HEK293 (cell line): ENCODE results near the gene PRR13.

Experiments used
- CTCF ChIA-PET: fragments of 350-600 bp; formaldehyde crosslinking; extraction: SDS; loops from one replicate; lab custom pipeline; 2021; ENCODE audit warnings: antibody characterized with exemption; lab: Yijun Ruan, JAX
- POLR2A ChIA-PET: fragments of 300-600 bp; formaldehyde crosslinking; extraction: SDS; loops from one replicate; lab custom pipeline; 2020; ENCODE audit warnings: antibody characterized with exemption, inconsistent platforms; lab: Yijun Ruan, JAX
- H3K27ac ChIP-seq: fragments of 200-500 bp; sonication (Bioruptor generic); 2 replicates; pipeline ENCODE4 v1.5.1; 2014; ENCODE audit warnings: low read depth, low read length, control low read depth, inconsistent platforms; ENCODE audit errors: extremely low read depth
- H3K36me3 ChIP-seq, 2 experiments: fragments of 200-500 bp in 1 of 2; sonication (Bioruptor generic) in 1 of 2; 1 replicate in 1 of 2; 2 replicates in 1 of 2; pipeline ENCODE4 v1.5.1; 2014 to 2017; ENCODE audit warnings: inconsistent platforms in 2 of 2, low read length in 2 of 2; ENCODE audit not compliant: control insufficient read depth in 2 of 2, insufficient read depth in 1 of 2
- H3K4me1 ChIP-seq: fragments of 200-500 bp; sonication (Bioruptor generic); 2 replicates; pipeline ENCODE4 v1.5.1; 2014; ENCODE audit warnings: mild to moderate bottlenecking, low read length, inconsistent platforms; ENCODE audit not compliant: control insufficient read depth, insufficient read depth
- H3K4me3 ChIP-seq: 2 replicates; pipeline ENCODE4 v1.5.1; 2011; ENCODE audit warnings: low read depth, mild to moderate bottlenecking, control low read depth, low read length, moderate library complexity
- H3K9me3 ChIP-seq: fragments of 200-500 bp; sonication (Bioruptor generic); 2 replicates; pipeline ENCODE4 v1.5.1; 2014; ENCODE audit warnings: low read depth, low read length, inconsistent platforms; ENCODE audit not compliant: control insufficient read depth, insufficient read depth
- EGR2 ChIP-seq: fragments of 450-650 bp; formaldehyde crosslinking; IDR thresholded peaks from 2 replicates; pipeline ENCODE4 v1.5.1; 2016; ENCODE audit warnings: low read depth, missing biosample characterization, missing genetic modification characterization
- GLI2 ChIP-seq: fragments of 450-650 bp; formaldehyde crosslinking; IDR thresholded peaks from 2 replicates; pipeline ENCODE4; 2017; ENCODE audit warnings: missing biosample characterization, missing genetic modification characterization, low read depth, borderline replicate concordance
- GLI4 ChIP-seq: fragments of 450-650 bp; formaldehyde crosslinking; IDR thresholded peaks from 2 replicates; pipeline ENCODE4 v1.5.1; 2016; ENCODE audit warnings: missing biosample characterization, missing genetic modification characterization
- GLIS1 ChIP-seq: fragments of 450-650 bp; formaldehyde crosslinking; IDR thresholded peaks from 2 replicates; pipeline ENCODE4 v1.5.1; 2016; ENCODE audit warnings: missing biosample characterization, missing genetic modification characterization
- IKZF3 ChIP-seq: fragments of 450-650 bp; IDR thresholded peaks from 2 replicates; pipeline ENCODE4 v1.5.0; 2018; ENCODE audit warnings: missing biosample characterization, mild to moderate bottlenecking, missing genetic modification characterization, moderate library complexity
- MZF1 ChIP-seq: fragments of 450-650 bp; formaldehyde crosslinking; IDR thresholded peaks from 2 replicates; pipeline ENCODE4 v1.5.1; 2017; ENCODE audit warnings: missing biosample characterization, missing genetic modification characterization, borderline replicate concordance
- TRIM28 ChIP-seq: IDR thresholded peaks from 2 replicates; pipeline ENCODE4 v1.6.1; 2011; ENCODE audit warnings: low read length, control low read depth, borderline replicate concordance
- ZBTB8A ChIP-seq: fragments of 450-650 bp; formaldehyde crosslinking; IDR thresholded peaks from 2 replicates; pipeline ENCODE4 v1.5.1; 2016; ENCODE audit warnings: missing biosample characterization, missing genetic modification characterization
- ZFHX2 ChIP-seq: fragments of 450-650 bp; formaldehyde crosslinking; conservative IDR thresholded peaks from 2 replicates; pipeline ENCODE4 v1.5.1; 2016; ENCODE audit warnings: missing biosample characterization, missing genetic modification characterization
- ZNF221 ChIP-seq: fragments of 450-650 bp; formaldehyde crosslinking; IDR thresholded peaks from 2 replicates; pipeline ENCODE4 v1.5.1; 2017; ENCODE audit warnings: missing biosample characterization, missing genetic modification characterization, borderline replicate concordance
- ZNF335 ChIP-seq: fragments of 450-650 bp; formaldehyde crosslinking; conservative IDR thresholded peaks from 2 replicates; pipeline ENCODE4 v1.5.1; 2016; ENCODE audit warnings: missing biosample characterization, missing genetic modification characterization
- ZNF366 ChIP-seq: fragments of 450-650 bp; formaldehyde crosslinking; conservative IDR thresholded peaks from 2 replicates; pipeline ENCODE4 v1.5.1; 2016; ENCODE audit warnings: missing biosample characterization, missing genetic modification characterization
- ZNF391 ChIP-seq: fragments of 450-650 bp; formaldehyde crosslinking; IDR thresholded peaks from 2 replicates; pipeline ENCODE4 v1.5.1; 2016; ENCODE audit warnings: low read depth, missing biosample characterization, missing genetic modification characterization, borderline replicate concordance
- ZNF530 ChIP-seq: fragments of 450-650 bp; formaldehyde crosslinking; IDR thresholded peaks from 2 replicates; pipeline ENCODE4 v1.5.1; 2016; ENCODE audit warnings: low read depth, missing biosample characterization, missing genetic modification characterization
- ZNF600 ChIP-seq: fragments of 450-650 bp; formaldehyde crosslinking; IDR thresholded peaks from 2 replicates; pipeline ENCODE4 v1.5.1; 2016; ENCODE audit warnings: missing biosample characterization, missing genetic modification characterization
- ZNF654 ChIP-seq: fragments of 450-650 bp; formaldehyde crosslinking; IDR thresholded peaks from 2 replicates; pipeline ENCODE4 v1.5.1; 2016; ENCODE audit warnings: low read depth, missing biosample characterization, missing genetic modification characterization
- ZNF664 ChIP-seq: fragments of 450-650 bp; formaldehyde crosslinking; IDR thresholded peaks from 2 replicates; pipeline ENCODE4 v1.5.1; 2016; ENCODE audit warnings: missing biosample characterization, missing genetic modification characterization
- ZSCAN16 ChIP-seq: fragments of 450-650 bp; formaldehyde crosslinking; IDR thresholded peaks from 2 replicates; pipeline ENCODE4 v1.5.1; 2016; ENCODE audit warnings: missing biosample characterization, missing genetic modification characterization
- TF ChIP-seq, protein P1 (sequence below): fragments of 450-650 bp; formaldehyde crosslinking; IDR thresholded peaks from 2 replicates; pipeline ENCODE4 v1.5.1; 2017; ENCODE audit warnings: missing biosample characterization, missing genetic modification characterization
- TF ChIP-seq, protein P2 (sequence below): fragments of 450-650 bp; formaldehyde crosslinking; IDR thresholded peaks from 2 replicates; pipeline ENCODE4 v1.5.1; 2016; ENCODE audit warnings: missing biosample characterization, missing genetic modification characterization
- TF ChIP-seq, protein P3 (sequence below): fragments of 450-650 bp; formaldehyde crosslinking; IDR thresholded peaks from 2 replicates; pipeline ENCODE4 v1.5.1; 2016; ENCODE audit warnings: missing biosample characterization, missing genetic modification characterization
- TF ChIP-seq, protein P4 (sequence below): fragments of 450-650 bp; formaldehyde crosslinking; IDR thresholded peaks from 2 replicates; pipeline ENCODE4 v1.5.1; 2017; ENCODE audit warnings: missing biosample characterization, missing genetic modification characterization
- TF ChIP-seq, protein P5 (sequence below): fragments of 450-650 bp; formaldehyde crosslinking; IDR thresholded peaks from 2 replicates; pipeline ENCODE4; 2016; ENCODE audit warnings: missing biosample characterization, missing genetic modification characterization
- TF ChIP-seq, protein P6 (sequence below): sonication (generic); formaldehyde crosslinking; IDR thresholded peaks from 2 replicates; pipeline ENCODE4 v1.8.1; 2022; ENCODE audit warnings: mild to moderate bottlenecking, moderate library complexity, missing genetic modification reagents

PRR13 gene

DNA sequence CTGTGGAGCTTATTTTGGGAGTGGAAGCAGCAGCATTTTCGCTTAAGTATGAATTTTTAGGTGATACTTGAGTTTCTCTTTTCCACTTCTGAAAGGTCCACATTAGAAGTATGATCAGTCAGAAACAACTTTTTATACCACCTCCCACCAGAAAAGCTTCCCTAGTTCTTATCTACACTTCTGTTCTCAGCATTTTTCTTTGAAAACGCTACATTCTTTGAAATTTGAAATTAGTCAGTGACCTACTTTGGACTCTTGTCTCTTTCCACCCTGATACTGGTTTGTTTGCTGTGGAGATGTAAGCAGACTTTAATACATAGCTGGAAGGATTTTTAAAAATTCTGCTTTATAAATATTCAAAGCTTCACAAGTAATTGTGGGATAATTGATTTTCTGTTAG lies 32.5 kb downstream of the PRR13 start:
- no peak for TF ChIP-seq ZNF391 (tag by site-specific recombination)
- no peak for TF ChIP-seq ZNF221 (tag by site-specific recombination)
- TF ChIP-seq ZNF664 = no peak
- TF ChIP-seq ZNF366 = no peak
- POLR2A ChIA-PET = interaction anchor here (1.1 to 2.6 kb wide), 3 partner anchors 9 to 27 kb away, joined by 5 to 16 read pairs (median 6); partner anchors contain the start of gene TARBP2
- no peak overlapping the region for H3K27ac ChIP-seq
- H3K36me3 ChIP-seq = peaks cover 95 to 98% of the 10 kb centered on the region in 2 experiments
- CTCF ChIA-PET = interaction anchor here (0.7 to 4.6 kb wide), 2 partner anchors 8 to 122 kb away, joined by 4 to 25 read pairs; no protein-coding TSS in a partner anchor
- no peaks in the 10 kb centered on the region for H3K4me1 ChIP-seq
- H3K4me3 ChIP-seq = no peak overlapping the region
- H3K9me3 ChIP-seq = no peaks in the 10 kb centered on the region

DNA sequence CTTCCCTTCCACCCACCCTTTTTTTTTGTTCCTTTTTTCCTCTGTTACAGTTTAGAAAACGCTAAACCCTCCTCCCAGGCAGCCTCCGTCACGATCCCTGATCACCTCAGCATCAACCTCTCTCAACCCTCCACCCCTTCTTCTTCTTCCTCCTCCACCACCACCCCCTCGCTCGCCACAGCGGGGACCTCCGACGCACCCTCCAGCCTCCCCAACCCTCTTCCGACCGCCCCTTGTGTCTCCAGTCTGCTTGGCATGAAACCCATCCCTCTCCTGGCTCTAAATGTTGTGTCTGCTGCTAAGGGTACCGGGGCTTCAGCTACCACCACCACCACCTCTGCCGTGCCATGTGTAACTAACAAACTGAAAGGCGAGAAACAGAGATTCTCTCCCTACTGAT lies 33.3 kb downstream of the PRR13 start:
- H3K36me3 ChIP-seq = peaks cover 93 to 98% of the 10 kb centered on the region in 2 experiments
- POLR2A ChIA-PET = interaction anchor here (0.6 to 4.1 kb wide), 7 partner anchors 9 to 87 kb away, joined by 3 to 23 read pairs (median 3); partner anchors contain the start of gene TARBP2
- no peaks in the 10 kb centered on the region for H3K4me1 ChIP-seq
- TF ChIP-seq ZNF366 (peak; percentile 33; the same call in 1 of the 2 replicates), EGR2 (tag by site-specific recombination) (peak; percentile 95), ZBTB8A (tag by site-specific recombination) (no peak), ZNF600 (peak; percentile 68; the same call in 1 of the 2 replicates), ZFHX2 (tag by site-specific recombination) (peak; percentile 93)
- H3K27ac ChIP-seq = no peak overlapping the region; the same call in 1 of the 2 replicates
- CTCF ChIA-PET = interaction anchor here (0.5 to 4.6 kb wide), 8 partner anchors 15 to 207 kb away, joined by 3 to 25 read pairs (median 4); partner anchors contain the start of gene AAAS
- H3K4me3 ChIP-seq = no peak overlapping the region
- H3K9me3 ChIP-seq = no peaks in the 10 kb centered on the region

DNA sequence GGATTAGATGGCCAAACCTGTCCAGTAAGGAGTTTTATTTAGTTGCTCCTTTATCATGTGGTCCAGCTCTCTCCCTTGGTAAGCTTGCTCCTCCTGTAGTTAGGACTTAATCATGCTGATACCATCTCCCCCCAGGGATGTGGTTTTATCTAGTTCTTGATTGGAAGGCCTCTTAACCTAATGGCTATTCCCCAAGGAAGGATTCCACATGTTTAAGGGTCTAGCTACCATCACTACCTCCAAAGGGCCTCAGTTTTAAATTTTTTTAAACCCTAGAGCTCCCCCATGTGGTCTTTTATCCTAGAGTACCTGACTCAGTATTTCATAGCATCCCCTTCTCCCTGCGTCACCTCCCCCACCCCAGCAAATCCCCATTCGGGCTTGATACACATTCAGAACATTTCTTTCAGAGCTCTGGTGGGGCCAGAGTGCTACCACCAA lies 35.3 kb downstream of the PRR13 start:
- Histone ChIP-seq H3K27ac (no peak overlapping the region), H3K4me1 (no peaks in the 10 kb centered on the region), H3K9me3 (no peaks in the 10 kb centered on the region), H3K4me3 (no peak overlapping the region), H3K36me3 (peaks cover 80 to 98% of the 10 kb centered on the region in 2 experiments)
- TF ChIP-seq, protein P1, sequence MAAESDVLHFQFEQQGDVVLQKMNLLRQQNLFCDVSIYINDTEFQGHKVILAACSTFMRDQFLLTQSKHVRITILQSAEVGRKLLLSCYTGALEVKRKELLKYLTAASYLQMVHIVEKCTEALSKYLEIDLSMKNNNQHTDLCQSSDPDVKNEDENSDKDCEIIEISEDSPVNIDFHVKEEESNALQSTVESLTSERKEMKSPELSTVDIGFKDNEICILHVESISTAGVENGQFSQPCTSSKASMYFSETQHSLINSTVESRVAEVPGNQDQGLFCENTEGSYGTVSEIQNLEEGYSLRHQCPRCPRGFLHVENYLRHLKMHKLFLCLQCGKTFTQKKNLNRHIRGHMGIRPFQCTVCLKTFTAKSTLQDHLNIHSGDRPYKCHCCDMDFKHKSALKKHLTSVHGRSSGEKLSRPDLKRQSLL (tag by site-specific recombination) = no peak
- 0 out of 2 replicates have a peak, but pooled peaks have one; percentile 39 for TF ChIP-seq IKZF3
- TF ChIP-seq ZNF530 (tag by site-specific recombination) = no peak
- TF ChIP-seq GLIS1 (tag by site-specific recombination) = no peak
- no peak for TF ChIP-seq TRIM28
- TF ChIP-seq, protein P2, sequence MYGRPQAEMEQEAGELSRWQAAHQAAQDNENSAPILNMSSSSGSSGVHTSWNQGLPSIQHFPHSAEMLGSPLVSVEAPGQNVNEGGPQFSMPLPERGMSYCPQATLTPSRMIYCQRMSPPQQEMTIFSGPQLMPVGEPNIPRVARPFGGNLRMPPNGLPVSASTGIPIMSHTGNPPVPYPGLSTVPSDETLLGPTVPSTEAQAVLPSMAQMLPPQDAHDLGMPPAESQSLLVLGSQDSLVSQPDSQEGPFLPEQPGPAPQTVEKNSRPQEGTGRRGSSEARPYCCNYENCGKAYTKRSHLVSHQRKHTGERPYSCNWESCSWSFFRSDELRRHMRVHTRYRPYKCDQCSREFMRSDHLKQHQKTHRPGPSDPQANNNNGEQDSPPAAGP (tag by site-specific recombination) = no peak
- TF ChIP-seq ZSCAN16 (tag by site-specific recombination) = no peak
- TF ChIP-seq GLI4 (tag by site-specific recombination) = no peak
- TF ChIP-seq, protein P3, sequence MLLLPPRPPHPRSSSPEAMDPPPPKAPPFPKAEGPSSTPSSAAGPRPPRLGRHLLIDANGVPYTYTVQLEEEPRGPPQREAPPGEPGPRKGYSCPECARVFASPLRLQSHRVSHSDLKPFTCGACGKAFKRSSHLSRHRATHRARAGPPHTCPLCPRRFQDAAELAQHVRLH (tag by site-specific recombination) = no peak
- TF ChIP-seq GLI2 (tag by site-specific recombination) = no peak
- TF ChIP-seq ZNF335 (tag by site-specific recombination) = no peak
- TF ChIP-seq MZF1 = peak; percentile 50; the same call in 1 of the 2 replicates
- TF ChIP-seq, protein P4, sequence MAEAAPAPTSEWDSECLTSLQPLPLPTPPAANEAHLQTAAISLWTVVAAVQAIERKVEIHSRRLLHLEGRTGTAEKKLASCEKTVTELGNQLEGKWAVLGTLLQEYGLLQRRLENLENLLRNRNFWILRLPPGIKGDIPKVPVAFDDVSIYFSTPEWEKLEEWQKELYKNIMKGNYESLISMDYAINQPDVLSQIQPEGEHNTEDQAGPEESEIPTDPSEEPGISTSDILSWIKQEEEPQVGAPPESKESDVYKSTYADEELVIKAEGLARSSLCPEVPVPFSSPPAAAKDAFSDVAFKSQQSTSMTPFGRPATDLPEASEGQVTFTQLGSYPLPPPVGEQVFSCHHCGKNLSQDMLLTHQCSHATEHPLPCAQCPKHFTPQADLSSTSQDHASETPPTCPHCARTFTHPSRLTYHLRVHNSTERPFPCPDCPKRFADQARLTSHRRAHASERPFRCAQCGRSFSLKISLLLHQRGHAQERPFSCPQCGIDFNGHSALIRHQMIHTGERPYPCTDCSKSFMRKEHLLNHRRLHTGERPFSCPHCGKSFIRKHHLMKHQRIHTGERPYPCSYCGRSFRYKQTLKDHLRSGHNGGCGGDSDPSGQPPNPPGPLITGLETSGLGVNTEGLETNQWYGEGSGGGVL (tag by site-specific recombination) = no peak
- TF ChIP-seq, protein P5, sequence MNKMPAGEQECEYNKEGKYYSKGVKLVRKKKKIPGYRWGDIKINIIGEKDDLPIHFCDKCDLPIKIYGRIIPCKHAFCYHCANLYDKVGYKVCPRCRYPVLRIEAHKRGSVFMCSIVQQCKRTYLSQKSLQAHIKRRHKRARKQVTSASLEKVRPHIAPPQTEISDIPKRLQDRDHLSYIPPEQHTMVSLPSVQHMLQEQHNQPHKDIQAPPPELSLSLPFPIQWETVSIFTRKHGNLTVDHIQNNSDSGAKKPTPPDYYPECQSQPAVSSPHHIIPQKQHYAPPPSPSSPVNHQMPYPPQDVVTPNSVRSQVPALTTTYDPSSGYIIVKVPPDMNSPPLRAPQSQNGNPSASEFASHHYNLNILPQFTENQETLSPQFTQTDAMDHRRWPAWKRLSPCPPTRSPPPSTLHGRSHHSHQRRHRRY (tag by site-specific recombination) = no peak
- TF ChIP-seq, protein P6, sequence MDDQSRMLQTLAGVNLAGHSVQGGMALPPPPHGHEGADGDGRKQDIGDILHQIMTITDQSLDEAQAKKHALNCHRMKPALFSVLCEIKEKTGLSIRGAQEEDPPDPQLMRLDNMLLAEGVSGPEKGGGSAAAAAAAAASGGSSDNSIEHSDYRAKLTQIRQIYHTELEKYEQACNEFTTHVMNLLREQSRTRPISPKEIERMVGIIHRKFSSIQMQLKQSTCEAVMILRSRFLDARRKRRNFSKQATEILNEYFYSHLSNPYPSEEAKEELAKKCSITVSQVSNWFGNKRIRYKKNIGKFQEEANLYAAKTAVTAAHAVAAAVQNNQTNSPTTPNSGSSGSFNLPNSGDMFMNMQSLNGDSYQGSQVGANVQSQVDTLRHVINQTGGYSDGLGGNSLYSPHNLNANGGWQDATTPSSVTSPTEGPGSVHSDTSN = no peak
- peak; percentile 55 for TF ChIP-seq ZNF654 (tag by site-specific recombination)
- ChIA-PET POLR2A (interaction anchor here (0.6 to 4.1 kb wide), 3 partner anchors 12 to 96 kb away, joined by 5 to 23 read pairs (median 6); no protein-coding TSS in a partner anchor), CTCF (interaction anchor here (0.6 to 4.6 kb wide), 11 partner anchors 9 to 155 kb away, joined by 3 to 25 read pairs (median 4); partner anchors contain the start of gene AAAS)
